Activated naive CD8-positive, alpha-beta T cell treated with anti-CD3 and anti-CD28 coated beads, Interleukin-2, amount 50 U/mL, for 24 hours (primary cell): ENCODE data around the gene PIEZO2.

Experiments
- ATAC-seq: fragments of 150-1000 bp; cut with Tn5 transposase; one replicate; pipeline ENCODE4 v1.10.0; 2021
- DNase-seq: peaks from one replicate; pipeline ENCODE4 v3.0.0; 2021
- H3K27ac Mint-ChIP-seq: one replicate; pipeline ENCODE4 v1.8.0; 2021; ENCODE audit warnings: mild to moderate bottlenecking, mixed read lengths
- H3K27me3 Mint-ChIP-seq: one replicate; pipeline ENCODE4 v1.8.0; 2021; ENCODE audit warnings: mixed read lengths
- H3K36me3 Mint-ChIP-seq: one replicate; pipeline ENCODE4 v1.8.0; 2021; ENCODE audit warnings: low read depth, mixed read lengths
- H3K4me1 Mint-ChIP-seq: one replicate; pipeline ENCODE4 v1.8.0; 2021; ENCODE audit warnings: mixed read lengths
- H3K4me3 Mint-ChIP-seq: one replicate; pipeline ENCODE4 v1.8.0; 2021; ENCODE audit warnings: mild to moderate bottlenecking, moderate library complexity, mixed read lengths
- H3K9me3 Mint-ChIP-seq: one replicate; pipeline ENCODE4 v1.8.0; 2021; ENCODE audit warnings: mixed read lengths

PIEZO2 gene

DNA sequence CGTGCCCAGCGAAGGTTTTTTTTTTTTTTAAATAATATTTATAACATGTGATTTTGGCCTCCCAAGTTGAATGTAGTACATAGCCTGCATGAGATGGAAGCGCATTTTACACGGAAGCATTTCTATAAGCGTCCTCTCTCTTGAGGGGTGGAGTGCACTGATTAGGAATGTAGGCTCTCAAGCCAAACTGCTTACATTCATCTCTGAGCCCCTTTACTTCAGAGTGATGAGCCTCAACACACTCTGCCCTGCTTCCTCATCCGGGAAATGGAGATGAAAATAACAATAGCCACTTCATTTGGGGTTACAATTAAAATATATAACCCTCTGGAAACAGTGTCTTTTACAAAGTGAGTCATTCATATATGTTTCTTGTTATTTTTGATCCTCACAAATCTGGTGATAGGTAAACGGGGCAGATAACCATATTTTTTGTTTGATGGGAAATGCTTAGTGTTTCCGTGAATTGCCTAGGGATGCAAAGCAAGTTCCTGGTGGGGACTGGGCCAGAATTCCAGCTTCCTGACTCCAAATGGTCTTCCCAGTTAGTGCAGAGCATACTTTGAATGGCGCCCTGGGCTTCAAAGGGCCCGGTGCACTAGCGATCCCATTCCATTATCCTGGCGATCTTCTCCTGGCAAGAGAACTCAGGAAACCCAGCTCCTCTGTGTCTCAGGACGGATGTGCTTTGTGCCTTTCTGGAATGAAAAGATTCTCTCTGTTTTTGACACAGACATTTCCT is 124.3 kb downstream of the PIEZO2 start:
- DNase-seq (no peak), ATAC-seq (no peak)
- Mint-ChIP-seq H3K4me3 (no peak overlapping the region), H3K27ac (no peak overlapping the region), H3K9me3 (no peaks in the 10 kb centered on the region), H3K36me3 (no peaks in the 10 kb centered on the region), H3K27me3 (peaks cover 2% of the 10 kb centered on the region), H3K4me1 (no peaks in the 10 kb centered on the region)

DNA sequence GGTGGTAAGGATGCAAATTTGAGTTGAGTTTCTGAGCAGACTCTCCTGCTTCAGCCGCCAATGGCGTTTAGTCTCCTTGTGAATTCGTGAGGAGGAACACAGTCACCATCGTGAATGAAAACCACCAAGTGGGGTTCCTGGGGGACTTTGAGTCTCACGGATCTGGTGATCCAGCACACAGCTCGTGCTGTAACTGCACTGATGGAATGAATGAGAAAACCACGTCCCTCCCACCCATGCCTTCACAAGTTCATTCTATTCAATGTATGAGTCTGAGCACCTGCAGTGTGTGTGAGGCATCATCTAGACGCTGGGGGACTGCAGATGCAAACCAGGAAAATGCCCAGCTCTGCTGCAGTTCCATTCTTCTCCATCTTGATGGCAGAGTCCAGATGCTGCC is 127.9 kb downstream of the PIEZO2 start:
- H3K4me3 Mint-ChIP-seq: no peak overlapping the region
- H3K4me1 Mint-ChIP-seq: no peaks in the 10 kb centered on the region
- no peak for DNase-seq
- H3K9me3 Mint-ChIP-seq: no peaks in the 10 kb centered on the region
- no peaks in the 10 kb centered on the region for H3K27me3 Mint-ChIP-seq
- no peak overlapping the region for H3K27ac Mint-ChIP-seq
- H3K36me3 Mint-ChIP-seq: no peaks in the 10 kb centered on the region
- no peak for ATAC-seq

DNA sequence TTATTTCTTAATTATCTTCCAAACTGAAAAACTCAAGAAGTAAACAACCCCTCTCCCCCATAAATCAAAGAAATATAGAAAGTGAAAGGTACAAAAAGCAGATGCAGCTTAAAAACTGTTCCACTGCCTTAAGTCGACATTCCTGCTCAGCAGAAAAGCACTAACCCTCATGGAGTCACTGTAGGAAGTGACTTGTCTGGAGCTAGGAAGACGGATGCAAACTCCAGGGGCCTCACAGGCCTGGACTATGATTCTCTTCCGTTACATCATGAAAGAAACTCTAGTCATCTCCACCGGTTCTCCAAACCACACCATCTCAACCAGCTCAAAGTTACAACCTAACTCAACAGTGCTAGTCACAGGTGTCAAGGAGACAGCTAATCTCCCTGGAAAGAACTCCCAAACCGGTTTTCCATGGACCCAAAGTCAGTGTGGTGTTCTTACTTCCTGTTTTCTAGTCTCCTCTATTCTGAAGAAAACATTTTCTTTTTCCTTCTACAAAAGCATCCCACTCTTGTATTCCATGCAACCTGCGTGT is 128.4 kb downstream of the PIEZO2 start:
- H3K27ac Mint-ChIP-seq: no peak overlapping the region
- H3K9me3 Mint-ChIP-seq: no peaks in the 10 kb centered on the region
- DNase-seq: no peak
- ATAC-seq: no peak
- no peaks in the 10 kb centered on the region for H3K4me1 Mint-ChIP-seq
- H3K36me3 Mint-ChIP-seq: no peaks in the 10 kb centered on the region
- no peaks in the 10 kb centered on the region for H3K27me3 Mint-ChIP-seq
- no peak overlapping the region for H3K4me3 Mint-ChIP-seq

DNA sequence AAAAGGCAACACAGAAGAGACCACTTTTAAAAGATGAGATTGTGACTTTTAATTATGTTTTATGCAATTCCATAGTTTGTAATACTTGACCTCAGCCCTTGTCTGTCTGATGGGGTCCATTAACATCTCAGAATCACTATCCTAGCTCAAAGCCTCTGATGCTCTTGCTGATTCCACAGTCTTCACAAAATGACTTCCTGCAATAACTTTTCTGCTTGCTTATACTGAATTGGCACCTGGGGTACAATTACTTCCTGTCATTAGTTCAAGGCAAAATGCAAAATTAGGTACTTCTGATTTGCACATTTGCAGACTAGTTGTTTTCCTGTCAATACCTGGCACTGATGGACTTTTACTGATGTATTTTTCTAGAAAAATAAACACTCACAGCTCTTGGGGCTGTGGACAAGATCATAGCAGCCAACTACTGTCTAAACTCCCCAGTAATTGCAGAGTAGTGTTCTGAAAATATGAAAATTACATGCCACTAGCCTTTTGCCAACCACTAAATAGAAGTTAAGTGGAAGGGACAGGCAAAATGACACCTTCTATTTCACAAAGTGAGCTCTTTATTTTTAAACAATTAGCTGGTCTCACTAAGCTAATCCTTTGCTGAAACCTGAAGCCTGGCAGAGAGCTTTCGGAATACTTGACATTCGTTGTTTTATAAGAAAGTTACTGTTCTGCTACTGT is 129.1 kb downstream of the PIEZO2 start:
- Mint-ChIP-seq H3K27ac (no peak overlapping the region), H3K36me3 (no peaks in the 10 kb centered on the region), H3K27me3 (no peaks in the 10 kb centered on the region), H3K9me3 (no peaks in the 10 kb centered on the region), H3K4me1 (no peaks in the 10 kb centered on the region), H3K4me3 (no peak overlapping the region)
- DNase-seq: no peak
- no peak for ATAC-seq

DNA sequence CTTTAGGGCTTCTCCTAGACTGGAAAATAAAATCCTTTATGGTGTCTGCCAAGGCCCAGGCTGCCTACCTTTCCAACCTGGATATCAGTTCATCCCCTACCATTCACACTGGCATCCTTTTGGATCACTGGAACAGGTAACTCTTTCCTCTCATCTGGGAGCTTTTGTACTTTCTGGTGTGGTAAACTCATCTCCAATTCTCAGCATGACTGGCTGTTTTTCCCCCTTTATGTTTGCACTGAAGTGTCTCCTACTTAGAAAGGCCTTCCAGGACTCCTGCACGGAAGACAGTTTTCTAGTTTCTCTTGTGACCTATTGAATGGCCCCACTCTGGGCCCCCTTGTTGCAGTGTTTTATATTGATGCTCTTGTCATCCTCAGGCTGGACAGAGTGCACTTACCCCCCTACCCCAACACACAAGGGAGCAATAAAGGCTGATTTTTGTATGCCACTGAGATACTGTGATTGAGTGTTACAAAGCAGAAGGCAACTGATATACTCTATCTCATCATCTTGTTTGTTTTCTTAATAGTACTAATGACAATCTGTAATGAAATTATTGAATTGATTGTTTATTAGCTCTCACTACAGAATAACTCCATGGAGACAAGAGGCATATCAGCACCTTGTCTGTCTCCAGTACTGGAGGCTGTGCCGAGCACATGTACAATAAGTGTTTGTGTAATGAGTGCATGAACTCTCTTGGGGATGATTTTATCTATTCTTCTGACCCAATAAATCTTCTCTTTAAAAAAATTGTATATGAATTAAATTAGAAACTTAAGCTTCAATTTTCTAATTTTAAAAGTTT is 129.9 kb downstream of the PIEZO2 start:
- DNase-seq (no peak), ATAC-seq (no peak)
- Mint-ChIP-seq H3K4me1 (no peaks in the 10 kb centered on the region), H3K27ac (no peak overlapping the region), H3K36me3 (no peaks in the 10 kb centered on the region), H3K9me3 (no peaks in the 10 kb centered on the region), H3K27me3 (no peaks in the 10 kb centered on the region), H3K4me3 (no peak overlapping the region)

DNA sequence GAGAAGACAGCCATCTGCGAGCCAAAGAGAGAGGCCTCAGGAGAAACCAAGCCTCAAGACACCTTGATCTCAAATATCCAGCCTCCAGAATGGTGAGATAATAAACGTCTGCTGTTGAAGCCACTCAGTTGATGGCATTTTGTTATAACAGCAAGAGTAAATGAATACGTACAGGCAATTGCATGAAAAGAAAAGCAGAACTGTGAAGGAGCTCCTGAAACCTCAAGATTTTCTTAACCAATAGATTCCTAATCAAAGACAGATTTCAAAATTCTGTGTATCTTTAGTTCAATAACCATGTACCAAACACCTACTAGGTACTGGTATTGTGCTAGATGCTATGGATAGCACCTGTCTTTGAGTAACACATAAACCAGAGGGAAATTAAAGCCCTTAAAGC is 139.5 kb downstream of the PIEZO2 start:
- H3K27me3 Mint-ChIP-seq: no peaks in the 10 kb centered on the region
- DNase-seq (no peak), ATAC-seq (no peak)
- H3K27ac Mint-ChIP-seq: no peak overlapping the region
- H3K4me3 Mint-ChIP-seq: no peak overlapping the region
- no peaks in the 10 kb centered on the region for H3K36me3 Mint-ChIP-seq
- no peaks in the 10 kb centered on the region for H3K4me1 Mint-ChIP-seq
- H3K9me3 Mint-ChIP-seq: no peaks in the 10 kb centered on the region

DNA sequence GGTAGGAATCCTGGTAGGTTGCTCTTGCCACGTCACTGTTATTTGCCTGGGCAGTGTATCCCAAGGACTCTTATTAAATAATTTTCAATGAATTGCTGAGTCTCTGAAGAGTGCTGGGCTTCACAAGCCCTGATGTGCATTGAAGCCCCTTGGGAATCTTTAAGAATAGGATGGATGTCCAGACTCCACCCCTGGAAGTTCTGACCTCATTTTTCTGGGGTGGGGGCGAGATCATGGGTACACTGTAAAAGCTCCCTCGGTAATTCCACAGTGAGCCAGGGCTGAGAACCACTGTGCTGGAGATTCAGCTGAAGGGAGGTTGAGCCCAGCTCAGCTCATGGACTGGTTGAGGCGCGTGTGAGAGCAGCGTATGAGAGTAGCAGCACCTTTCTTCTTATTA is 140.2 kb downstream of the PIEZO2 start:
- Mint-ChIP-seq H3K4me3 (no peak overlapping the region), H3K27ac (no peak overlapping the region), H3K36me3 (no peaks in the 10 kb centered on the region), H3K4me1 (no peaks in the 10 kb centered on the region), H3K9me3 (no peaks in the 10 kb centered on the region), H3K27me3 (no peaks in the 10 kb centered on the region)
- DNase-seq (no peak), ATAC-seq (no peak)

DNA sequence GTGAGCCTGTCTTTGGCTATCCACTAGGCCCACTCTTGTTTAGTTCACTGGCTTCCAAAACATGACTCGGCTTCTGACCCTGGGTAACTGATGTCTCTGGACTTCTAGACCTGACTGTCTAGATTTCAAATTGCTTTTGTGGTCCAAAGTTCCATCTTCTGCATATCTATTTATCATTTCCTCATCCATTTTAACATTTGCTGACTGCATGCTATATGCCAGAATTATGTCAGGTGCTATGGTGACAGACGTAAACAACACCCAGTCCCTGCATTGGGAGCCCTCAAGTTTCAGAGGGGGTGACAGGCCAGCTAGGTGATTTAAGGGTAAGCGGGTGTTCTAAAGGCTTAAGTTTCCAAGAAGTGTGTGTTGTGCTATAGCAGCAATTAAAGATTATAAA is 140.9 kb downstream of the PIEZO2 start:
- H3K27me3 Mint-ChIP-seq: no peaks in the 10 kb centered on the region
- ATAC-seq (no peak), DNase-seq (no peak)
- no peak overlapping the region for H3K27ac Mint-ChIP-seq
- no peaks in the 10 kb centered on the region for H3K36me3 Mint-ChIP-seq
- no peaks in the 10 kb centered on the region for H3K4me1 Mint-ChIP-seq
- H3K4me3 Mint-ChIP-seq: no peak overlapping the region
- H3K9me3 Mint-ChIP-seq: no peaks in the 10 kb centered on the region

DNA sequence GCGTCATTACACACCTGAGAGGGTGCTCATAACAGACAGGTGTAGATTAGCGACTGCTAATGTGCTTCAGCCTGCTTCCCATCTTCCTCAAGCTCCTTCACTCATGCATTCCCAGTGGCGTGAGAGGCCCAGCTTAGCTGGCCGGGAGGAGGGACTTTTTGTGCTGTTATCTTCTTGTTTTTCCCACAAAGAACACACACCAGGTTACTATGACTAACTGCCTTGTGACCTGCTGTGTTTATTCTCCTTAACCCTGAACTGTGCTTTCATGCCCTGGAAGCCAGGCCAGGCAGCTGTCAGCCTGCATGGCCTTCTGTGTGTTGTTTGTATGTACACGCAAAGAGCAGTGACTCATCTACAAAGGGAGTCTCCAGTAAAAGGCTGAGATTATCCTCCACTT is 143.8 kb downstream of the PIEZO2 start:
- Mint-ChIP-seq H3K36me3 (no peaks in the 10 kb centered on the region), H3K27ac (no peak overlapping the region), H3K4me3 (no peak overlapping the region), H3K9me3 (no peaks in the 10 kb centered on the region), H3K4me1 (no peaks in the 10 kb centered on the region), H3K27me3 (no peaks in the 10 kb centered on the region)
- ATAC-seq (no peak), DNase-seq (no peak)

DNA sequence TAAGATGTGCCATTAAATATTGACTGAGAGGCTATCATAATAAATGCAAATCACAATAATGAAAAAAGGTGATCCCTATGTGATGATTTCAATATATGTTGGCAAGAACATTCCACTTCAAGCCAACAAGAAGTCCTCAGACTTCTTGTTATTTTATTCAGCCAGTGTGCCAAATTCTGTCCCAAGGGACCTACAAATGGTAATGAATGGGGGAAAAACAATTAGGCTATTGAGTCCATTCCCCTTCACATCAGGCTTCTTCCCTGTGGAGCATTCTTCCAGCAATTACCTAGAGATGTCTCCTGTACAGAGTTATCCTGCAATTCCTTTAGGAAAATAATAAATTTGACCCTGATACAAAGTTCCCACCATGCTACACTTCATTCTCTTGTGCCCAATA is 144.4 kb downstream of the PIEZO2 start:
- ATAC-seq: no peak
- DNase-seq: no peak
- Mint-ChIP-seq H3K4me3 (no peak overlapping the region), H3K36me3 (no peaks in the 10 kb centered on the region), H3K4me1 (no peaks in the 10 kb centered on the region), H3K9me3 (no peaks in the 10 kb centered on the region), H3K27me3 (no peaks in the 10 kb centered on the region), H3K27ac (no peak overlapping the region)

DNA sequence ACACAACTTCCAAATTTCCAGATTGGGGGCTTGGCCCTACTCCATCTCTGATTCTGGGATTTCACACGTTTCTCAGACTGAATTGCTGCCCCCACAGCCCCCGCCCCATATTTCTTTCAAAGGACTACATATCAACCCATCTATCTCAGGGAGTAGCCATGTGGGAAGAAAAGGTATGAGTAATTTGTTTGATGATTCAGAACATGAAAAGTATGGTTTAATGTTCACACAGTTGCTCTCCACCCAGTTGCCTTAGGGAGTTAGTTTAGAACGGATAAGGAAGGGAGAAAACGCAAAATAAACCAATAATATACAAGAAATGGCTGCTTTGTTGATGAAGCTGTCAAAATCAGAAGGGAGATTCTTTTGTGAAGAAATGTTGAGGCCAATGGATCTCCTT is 145.1 kb downstream of the PIEZO2 start:
- no peak for DNase-seq

DNA sequence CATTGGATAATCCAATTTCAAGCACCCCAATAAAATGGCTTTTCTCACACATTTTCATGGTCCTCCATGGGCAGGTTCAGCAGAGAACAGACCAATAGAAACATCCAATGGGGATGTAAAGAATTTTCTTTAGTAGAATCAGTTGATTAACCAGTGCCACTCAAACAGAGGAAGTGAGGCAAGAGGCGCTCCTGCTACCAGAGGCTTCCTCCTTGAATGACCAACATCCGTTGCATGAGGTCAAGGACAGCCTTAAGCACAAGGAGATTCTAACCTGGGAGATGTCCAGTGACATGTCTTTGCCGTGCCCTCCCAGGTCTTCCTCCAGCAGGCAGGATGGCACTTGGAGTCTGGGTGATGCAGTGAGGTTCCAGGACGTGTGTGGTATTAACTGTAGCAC is 146.6 kb downstream of the PIEZO2 start:
- no peak for DNase-seq
- Mint-ChIP-seq H3K27ac (no peak overlapping the region), H3K4me3 (no peak overlapping the region), H3K9me3 (peaks cover 4% of the 10 kb centered on the region), H3K36me3 (no peaks in the 10 kb centered on the region), H3K27me3 (no peaks in the 10 kb centered on the region), H3K4me1 (no peaks in the 10 kb centered on the region)
- no peak for ATAC-seq

More for the DNA sequence above, 145.1 kb downstream of the PIEZO2 start:
- no peak overlapping the region for H3K4me3 Mint-ChIP-seq
- no peak for ATAC-seq
- H3K36me3 Mint-ChIP-seq: no peaks in the 10 kb centered on the region
- no peaks in the 10 kb centered on the region for H3K9me3 Mint-ChIP-seq
- no peak overlapping the region for H3K27ac Mint-ChIP-seq
- H3K27me3 Mint-ChIP-seq: no peaks in the 10 kb centered on the region
- H3K4me1 Mint-ChIP-seq: no peaks in the 10 kb centered on the region

DNA sequence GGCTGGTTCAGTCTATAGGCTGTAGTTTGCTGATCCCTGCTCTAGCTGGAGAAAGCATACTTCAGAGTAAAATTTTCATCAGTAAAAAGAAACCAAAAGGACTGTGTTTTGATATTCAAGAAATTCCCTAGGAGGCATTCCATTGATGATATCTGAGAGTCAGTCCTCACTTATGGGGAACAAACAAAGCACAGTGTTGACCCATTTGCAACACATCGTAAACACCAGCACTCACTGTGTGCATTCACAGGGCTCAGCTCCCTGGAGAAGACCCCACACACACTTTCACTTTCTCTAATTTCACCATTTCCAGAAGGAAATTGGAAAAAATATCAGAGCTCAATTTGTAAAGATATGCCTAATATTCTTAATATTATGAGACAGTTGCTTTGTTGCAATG is 147.1 kb downstream of the PIEZO2 start:
- Mint-ChIP-seq H3K4me3 (no peak overlapping the region), H3K4me1 (no peaks in the 10 kb centered on the region), H3K36me3 (no peaks in the 10 kb centered on the region), H3K9me3 (peaks cover 7% of the 10 kb centered on the region), H3K27ac (no peak overlapping the region), H3K27me3 (no peaks in the 10 kb centered on the region)
- no peak for ATAC-seq
- DNase-seq: no peak

DNA sequence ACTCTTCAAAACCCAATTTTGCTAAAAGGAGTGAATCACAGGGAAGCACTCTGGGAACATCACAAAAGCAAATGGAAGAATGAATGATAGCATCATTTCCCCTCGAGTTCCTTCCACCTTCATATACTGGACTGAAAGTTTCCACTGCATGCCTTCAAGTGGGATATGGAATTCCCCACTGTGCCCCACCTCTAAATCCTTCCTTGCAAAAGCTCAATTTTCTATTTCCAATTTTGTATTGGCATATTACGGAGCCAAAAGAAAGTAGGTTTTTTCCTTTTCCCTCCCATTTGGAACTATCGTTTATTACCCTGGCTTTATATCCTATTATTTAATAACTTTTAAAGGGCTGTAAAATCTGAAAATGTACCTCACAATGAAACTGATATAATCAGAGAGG is 149.3 kb downstream of the PIEZO2 start:
- Mint-ChIP-seq H3K9me3 (peaks cover 20% of the 10 kb centered on the region), H3K27ac (no peak overlapping the region), H3K27me3 (peaks cover 3% of the 10 kb centered on the region), H3K36me3 (peaks cover 2% of the 10 kb centered on the region), H3K4me1 (no peaks in the 10 kb centered on the region), H3K4me3 (no peak overlapping the region)
- ATAC-seq: no peak
- DNase-seq: no peak

DNA sequence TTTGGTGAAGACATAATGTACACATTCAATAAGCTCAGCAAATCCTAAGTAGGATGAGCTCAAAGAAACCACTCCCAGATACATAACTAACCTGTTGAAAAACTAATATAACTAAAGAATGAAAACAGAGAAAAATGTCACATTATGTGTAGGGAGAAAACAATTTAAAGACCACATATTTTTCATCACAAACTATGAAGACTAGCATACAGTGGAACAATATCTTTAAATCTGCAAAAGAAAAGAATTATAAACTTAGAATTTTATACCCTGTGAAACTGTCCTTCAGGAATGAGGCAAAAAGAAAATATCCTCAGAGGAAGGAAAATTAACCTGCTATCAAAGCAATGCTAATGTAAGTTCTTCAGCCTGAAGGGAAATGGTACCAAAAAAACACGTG is 151.5 kb downstream of the PIEZO2 start:
- H3K4me3 Mint-ChIP-seq: no peak overlapping the region
- peaks cover 3% of the 10 kb centered on the region for H3K27me3 Mint-ChIP-seq
- peaks cover 2% of the 10 kb centered on the region for H3K36me3 Mint-ChIP-seq
- DNase-seq (no peak), ATAC-seq (no peak)
- H3K4me1 Mint-ChIP-seq: no peaks in the 10 kb centered on the region
- peaks cover 25% of the 10 kb centered on the region for H3K9me3 Mint-ChIP-seq
- no peak overlapping the region for H3K27ac Mint-ChIP-seq
